ENCODE measurements around the gene FILIP1L.
"Not testable (repeated sequence)": the region's sequence is repeated elsewhere in the genome, so short reads cannot be mapped to it uniquely, and the experiment has no call there.

FILIP1L gene

GRCh38 chr3:100096866-100097265 lies 17.4 kb downstream of the FILIP1L start:
- no peak for DNase-seq

GRCh38 chr3:100096286-100096685 lies 18.0 kb downstream of the FILIP1L start:
- not testable (repeated sequence) for DNase-seq

GRCh38 chr3:100093831-100094230 lies 20.5 kb downstream of the FILIP1L start:
- DNase-seq: no peak

GRCh38 chr3:100090669-100091005 lies 23.7 kb downstream of the FILIP1L start:
- DNase-seq: no peak

GRCh38 chr3:100089812-100090668 lies 24.3 kb downstream of the FILIP1L start:
- no peak for DNase-seq

- DNase-seq: no peak
These were observed 25.4 kb downstream of the FILIP1L start for GRCh38 chr3:100088735-100089368.

- DNase-seq: no peak
These were observed 27.1 kb downstream of the FILIP1L start for GRCh38 chr3:100087198-100087597.

GRCh38 chr3:100086401-100086800 lies 27.9 kb downstream of the FILIP1L start:
- DNase-seq: no peak

- no peak for DNase-seq
These were observed 30.0 kb downstream of the FILIP1L start for GRCh38 chr3:100084100-100084806.

- no peak for DNase-seq
These were observed 31.1 kb downstream of the FILIP1L start for GRCh38 chr3:100083209-100083608.

GRCh38 chr3:100082714-100083113 lies 31.6 kb downstream of the FILIP1L start:
- DNase-seq: no peak

- no peak for DNase-seq
These were observed 32.2 kb downstream of the FILIP1L start for GRCh38 chr3:100081986-100082692.

- DNase-seq: no peak
These were observed 33.0 kb downstream of the FILIP1L start for GRCh38 chr3:100081311-100081710.

GRCh38 chr3:100080573-100080972 lies 33.7 kb downstream of the FILIP1L start:
- no peak for DNase-seq

- no peak for DNase-seq
These were observed 35.0 kb downstream of the FILIP1L start for GRCh38 chr3:100079328-100079727.

GRCh38 chr3:100076731-100077529 lies 37.4 kb downstream of the FILIP1L start:
- no peak for DNase-seq

GRCh38 chr3:100075851-100076730 lies 38.2 kb downstream of the FILIP1L start:
- no peak for DNase-seq

- DNase-seq: no peak
These were observed 39.1 kb downstream of the FILIP1L start for GRCh38 chr3:100075196-100075595.

GRCh38 chr3:100073714-100074307 lies 40.5 kb downstream of the FILIP1L start:
- no peak for DNase-seq

GRCh38 chr3:100073049-100073713 lies 41.1 kb downstream of the FILIP1L start:
- no peak for DNase-seq

All from stimulated activated naive CD4-positive, alpha-beta T cell treated with Interleukin-2 at 50 U/mL for 16 hours (primary cell).